HCT116 (cell line): ENCODE data around the gene PTGES2. TPM values are rescaled to one million over a fixed set of nuclear protein-coding genes. Genes with fewer than 3 reads are reported as not detected.
A peak's percentile ranks its signal among the peaks of the same experiment; 100 is the strongest.

ENCODE experiments used
- ATAC-seq: fragments of 200-7000 bp; cut with Tn5 transposase; 2 replicates; pipeline ENCODE4 v1.9.1; 2020; ENCODE audit warnings: mild to moderate bottlenecking, moderate library complexity
- BruUV-seq: library from RNA; stranded (reverse); fragments of 400-500 nt; replicated peaks from 2 replicates; lab custom pipeline; 2021; lab: Mats Ljungman, UMichigan
- CTCF ChIA-PET: fragments of 300-600 bp; sonication (Branson Sonifier 250); formaldehyde crosslinking; loops from one replicate; lab custom pipeline; 2021; ENCODE audit warnings: antibody characterized with exemption; lab: Charles Lee
- POLR2A ChIA-PET: fragments of 300-600, 350-600 bp; sonication (Branson Sonifier 250); formaldehyde crosslinking; loops from one replicate; lab custom pipeline; 2021; ENCODE audit warnings: antibody characterized with exemption; lab: Charles Lee
- RAD21 ChIA-PET, 2 experiments: fragments of 300-600 bp; sonication (Branson Sonifier 250); formaldehyde crosslinking; loops; one replicate each; lab custom pipeline; 2023; ENCODE audit warnings: low total read pairs in 2 of 2; ENCODE audit not compliant: uncharacterized antibody in 2 of 2, unreplicated experiment in 2 of 2, low non-redundant PET in 1 of 2; lab: Charles Lee
- DNase-seq: peaks from one replicate; pipeline ENCODE4 v3.0.0-alpha.2; 2010; ENCODE audit warnings: low read depth, low spot score
- H2AFZ ChIP-seq: fragments of 200-600 bp; shearing (Covaris generic), sonication (generic); 2 replicates; pipeline ENCODE4 v1.6.1; 2017; ENCODE audit warnings: low read depth, mixed run types, mixed read lengths, antibody characterized with exemption, low read length; ENCODE audit not compliant: poor library complexity, severe bottlenecking
- H3K27ac ChIP-seq: 2 replicates; pipeline ENCODE4 v1.5.1; 2012; ENCODE audit warnings: low read depth, low read length
- H3K27me3 ChIP-seq: fragments of 200-600 bp; sonication (generic); 2 replicates; pipeline ENCODE4 v1.6.1; 2016; ENCODE audit warnings: mixed run types, low read length, mixed read lengths; ENCODE audit not compliant: insufficient read depth
- H3K36me3 ChIP-seq, 2 experiments: fragments of 200-500 bp in 1 of 2; fragments of 200-600 bp in 1 of 2; sonication (Bioruptor generic) in 1 of 2; sonication (generic) in 1 of 2; 2 replicates each; pipeline versions ENCODE4 v1.5.1 to v1.6.1; 2014 to 2016; ENCODE audit warnings: low read length in 2 of 2, inconsistent platforms in 1 of 2, mixed read lengths in 1 of 2, mixed run types in 1 of 2; ENCODE audit not compliant: insufficient read depth in 2 of 2, control insufficient read depth in 1 of 2
- H3K4me1 ChIP-seq, 2 experiments: fragments of 200-600 bp in 1 of 2; sonication (generic) in 1 of 2; 2 replicates each; pipeline versions ENCODE4 v1.5.1 to v1.6.1; 2012 to 2017; ENCODE audit warnings: low read length in 2 of 2, inconsistent platforms in 1 of 2, mild to moderate bottlenecking in 1 of 2, mixed read lengths in 1 of 2, mixed run types in 1 of 2, moderate library complexity in 1 of 2; ENCODE audit not compliant: insufficient read depth in 2 of 2, control insufficient read depth in 1 of 2
- H3K4me2 ChIP-seq: fragments of 200-600 bp; sonication (generic); 2 replicates; pipeline ENCODE4 v1.6.1; 2017; ENCODE audit warnings: mixed run types, low read length, mixed read lengths
- H3K4me3 ChIP-seq, 2 experiments: fragments of 200-600 bp in 1 of 2; sonication (generic) in 1 of 2; replicated peaks in 1 of 2; 2 replicates each; pipeline ENCODE4 v1.5.1; 2011 to 2016; ENCODE audit warnings: low read length in 2 of 2, control low read depth in 1 of 2, low read depth in 1 of 2, mild to moderate bottlenecking in 1 of 2, mixed read lengths in 1 of 2, mixed run types in 1 of 2
- H3K79me2 ChIP-seq: fragments of 200-600 bp; sonication (generic); 2 replicates; pipeline ENCODE4 v1.6.1; 2017; ENCODE audit warnings: mild to moderate bottlenecking, mixed run types, low read length, moderate library complexity, mixed read lengths; ENCODE audit not compliant: insufficient read depth
- H3K9ac ChIP-seq: fragments of 200-600 bp; sonication (generic); 2 replicates; pipeline ENCODE4 v1.6.1; 2016; ENCODE audit warnings: low read length, mixed read lengths
- H3K9me2 ChIP-seq: fragments of 200-600 bp; sonication (generic), shearing (Covaris generic); 2 replicates; pipeline ENCODE4 v1.6.1; 2017; ENCODE audit warnings: mixed run types, mild to moderate bottlenecking, moderate library complexity; ENCODE audit not compliant: insufficient read depth
- H3K9me3 ChIP-seq, 2 experiments: fragments of 200-500 bp in 1 of 2; fragments of 200-600 bp in 1 of 2; sonication (Bioruptor generic) in 1 of 2; sonication (generic) in 1 of 2; 2 replicates each; pipeline ENCODE4 v1.6.1; 2014 to 2017; ENCODE audit warnings: low read length in 2 of 2, mixed read lengths in 2 of 2, inconsistent platforms in 1 of 2, low read depth in 1 of 2, mild to moderate bottlenecking in 1 of 2, mixed run types in 1 of 2, moderate library complexity in 1 of 2; ENCODE audit not compliant: control insufficient read depth in 1 of 2, insufficient read depth in 1 of 2
- H4K20me1 ChIP-seq: fragments of 200-600 bp; sonication (generic), shearing (Covaris generic); 2 replicates; pipeline ENCODE4 v1.6.1; 2017; ENCODE audit warnings: mixed run types, mild to moderate bottlenecking, moderate library complexity; ENCODE audit not compliant: insufficient read depth
- CEBPB ChIP-seq: IDR thresholded peaks from 2 replicates; pipeline ENCODE4 v1.6.1; 2012; ENCODE audit warnings: low read depth
- CTCF ChIP-seq, 3 experiments: fragments of 200-600 bp in 1 of 3; sonication (generic) in 1 of 3; IDR thresholded peaks in 2 of 3; conservative IDR thresholded peaks in 1 of 3; 2 replicates each; pipeline ENCODE4 v1.5.1; 2012 to 2017; ENCODE audit warnings: low read depth in 2 of 3, low read length in 2 of 3, antibody characterized with exemption in 1 of 3, borderline replicate concordance in 1 of 3, control low read depth in 1 of 3, mild to moderate bottlenecking in 1 of 3, mixed read lengths in 1 of 3, mixed run types in 1 of 3, moderate library complexity in 1 of 3; ENCODE audit not compliant: insufficient read depth in 1 of 3
- EGR1 ChIP-seq: IDR thresholded peaks from 2 replicates; pipeline ENCODE4 v1.6.1; 2012; ENCODE audit warnings: low read depth
- ELF1 ChIP-seq: IDR thresholded peaks from 2 replicates; pipeline ENCODE4 v1.6.1; 2012; ENCODE audit warnings: low read depth, borderline replicate concordance
- EZH2phosphoT487 ChIP-seq: fragments of 200-600 bp; IDR thresholded peaks from 2 replicates; pipeline ENCODE4 v1.6.1; 2018; ENCODE audit warnings: antibody characterized with exemption, borderline replicate concordance
- FOSL1 ChIP-seq: IDR thresholded peaks from 2 replicates; pipeline ENCODE4 v1.6.1; 2012; ENCODE audit warnings: low read depth
- POLR2A ChIP-seq: IDR thresholded peaks from 2 replicates; pipeline ENCODE4 v1.7.0; 2011; ENCODE audit warnings: borderline replicate concordance; ENCODE audit not compliant: insufficient read depth, insufficient read length; ENCODE audit errors: extremely low read depth
- POLR2AphosphoS5 ChIP-seq: IDR thresholded peaks from 2 replicates; pipeline ENCODE4 v1.6.1; 2011; ENCODE audit warnings: mild to moderate bottlenecking, low read depth, low read length, moderate library complexity
- RAD21 ChIP-seq: IDR thresholded peaks from 2 replicates; pipeline ENCODE4 v1.6.1; 2012; ENCODE audit warnings: low read depth, mild to moderate bottlenecking
- SRF ChIP-seq: IDR thresholded peaks from 2 replicates; pipeline ENCODE4 v1.6.1; 2012; ENCODE audit warnings: low read depth
- TCF7L2 ChIP-seq: IDR thresholded peaks from 2 replicates; pipeline ENCODE4 v1.7.0; 2011; ENCODE audit warnings: borderline replicate concordance, inconsistent platforms; ENCODE audit not compliant: insufficient read depth, insufficient read length; ENCODE audit errors: extremely low read depth
- ZNF274 ChIP-seq: fragments of 200-500 bp; sonication (Bioruptor generic); IDR thresholded peaks from 2 replicates; pipeline ENCODE4 v1.6.1; 2014; ENCODE audit warnings: mild to moderate bottlenecking, low read depth, low read length, inconsistent platforms
- intact Hi-C: fragments of 100-400 bp; cut with micrococcal nuclease; formaldehyde crosslinking; loops from 2 replicates; pipeline ENCODE4 v1.10.0; 2022
- total RNA-seq: library from RNA; stranded (reverse); gene quantifications from one replicate; pipeline ENCODE4 v1.2.1, GENCODE V29; 2021; ENCODE audit not compliant: unreplicated experiment

Gene PTGES2
- total RNA-seq, 1 experiment from 2014 or later, result 148 TPM

GRCh38 chr9:128153947-128154695 is 26.6 kb upstream of the PTGES2 start:
- Histone ChIP-seq H3K4me1 (peaks cover 8 to 20% of the 10 kb centered on the region in 2 experiments), H3K4me3 (no peak overlapping the region), H3K9me2 (no peaks in the 10 kb centered on the region), H3K27ac (no peak overlapping the region), H3K27me3 (no peaks in the 10 kb centered on the region), H3K79me2 (no peaks in the 10 kb centered on the region), H3K9me3 (no peaks in the 10 kb centered on the region), H3K9ac (no peak overlapping the region), H4K20me1 (no peaks in the 10 kb centered on the region), H3K4me2 (no peak overlapping the region), H3K36me3 (no peaks in the 10 kb centered on the region), H2AFZ (no peak overlapping the region)
- DNase-seq (no peak), ATAC-seq (no peak)
- TF ChIP-seq POLR2AphosphoS5 (peak; percentile 35; the same call in 1 of the 2 replicates), FOSL1 (no peak), EGR1 (no peak), CEBPB (no peak), ELF1 (no peak), ZNF274 (no peak)
- intact Hi-C loops, result no loop called here
- no TSS peak for BruUV-seq
- CTCF ChIA-PET, result no interaction called here
- POLR2A ChIA-PET, result no interaction called here
- RAD21 ChIA-PET, result no interaction called here

GRCh38 chr9:128153060-128153946 is 25.8 kb upstream of the PTGES2 start:
- POLR2A ChIA-PET, result no interaction called here
- RAD21 ChIA-PET, result no interaction called here
- CTCF ChIA-PET, result no interaction called here
- no peak overlapping the region for H3K4me2 ChIP-seq
- H3K4me3 ChIP-seq, result no peak overlapping the region
- H3K79me2 ChIP-seq, result no peaks in the 10 kb centered on the region
- no peaks in the 10 kb centered on the region for H3K9me3 ChIP-seq
- DNase-seq, result no peak
- no peak for ATAC-seq
- no peaks in the 10 kb centered on the region for H3K9me2 ChIP-seq
- H4K20me1 ChIP-seq, result no peaks in the 10 kb centered on the region
- no peaks in the 10 kb centered on the region for H3K27me3 ChIP-seq
- TF ChIP-seq CTCF (IDR thresholded peaks at IDR 0.05 in 2 of 3, conservative IDR thresholded peaks at IDR 0.05 in 1 of 3; ENCODE audit: borderline replicate concordance in 1 of 3, insufficient read depth in 1 of 3, low read depth in 2 of 3, low read length in 2 of 3) (no peak), POLR2A (no peak), RAD21 (no peak), TCF7L2 (no peak), ZNF274 (no peak), SRF (no peak), EZH2phosphoT487 (no peak)
- intact Hi-C loops, result no loop called here
- no peak overlapping the region for H2AFZ ChIP-seq
- no peaks in the 10 kb centered on the region for H3K36me3 ChIP-seq
- no TSS peak for BruUV-seq
- no peak overlapping the region for H3K9ac ChIP-seq
- H3K27ac ChIP-seq, result no peak overlapping the region
- peaks cover 10 to 28% of the 10 kb centered on the region in 2 experiments for H3K4me1 ChIP-seq
